ENCODE measurements around the gene XRCC3. TPM values are rescaled to one million over a fixed set of nuclear protein-coding genes. Genes with fewer than 3 reads are reported as not detected.

XRCC3 gene
- total and polyA plus RNA-seq, 2 donors (not counting 3 experiments of a cell fraction or from before 2014, with no cell fraction given) = 13.6 to 27.2 TPM

DNA sequence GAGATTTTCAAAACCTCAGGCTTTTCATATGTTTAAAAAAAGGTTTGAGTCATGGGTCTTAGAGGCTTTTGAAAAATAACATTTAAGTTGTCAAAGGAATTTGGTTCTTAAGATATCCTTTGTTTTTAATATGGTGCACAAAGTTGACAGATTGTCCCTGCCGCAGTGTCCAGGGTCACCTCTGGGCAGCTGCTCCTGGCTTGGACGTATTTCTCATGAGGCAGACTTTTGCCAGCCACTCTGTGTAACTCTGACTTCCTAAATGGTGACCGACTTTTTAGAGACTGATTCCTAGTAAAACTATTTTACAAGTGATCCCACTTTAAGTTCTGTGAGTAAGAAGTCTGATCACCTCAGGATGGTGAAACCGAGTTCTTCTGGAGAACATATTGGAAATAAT is 27.5 kb downstream of the XRCC3 start:
- Histone ChIP-seq H3K9ac (replicated peaks; ENCODE audit: extremely low read depth, insufficient read depth, low read length) (no peak overlapping the region), H3K79me2 (ENCODE audit: control insufficient read depth, insufficient read depth, low read length) (peaks cover 13% of the 10 kb centered on the region), H3K4me1 (ENCODE audit: control insufficient read depth, extremely low read depth, insufficient read depth, low read length) (no peaks in the 10 kb centered on the region), H3K36me3 (ENCODE audit: control insufficient read depth in 2 of 2, extremely low read depth in 1 of 2, insufficient read depth in 2 of 2, low read length in 2 of 2) (peaks cover 16 to 28% of the 10 kb centered on the region in 2 experiments), H3K4me3 (replicated peaks in 1 of 3; ENCODE audit: insufficient read depth in 1 of 3, low read depth in 1 of 3, low read length in 3 of 3) (no peak overlapping the region), H3K9me3 (replicated peaks; ENCODE audit: control insufficient read depth, insufficient read depth, low read length) (no peaks in the 10 kb centered on the region), H3K27me3 (ENCODE audit: control insufficient read depth in 2 of 2, insufficient read depth in 2 of 2, low read length in 2 of 2) (no peaks in the 10 kb centered on the region), H3K27ac (ENCODE audit: insufficient read depth, low read depth, low read length) (no peak overlapping the region), H3K4me2 (ENCODE audit: insufficient read depth, low read length) (no peak overlapping the region), H4K20me1 (replicated peaks; ENCODE audit: control insufficient read depth, extremely low read depth, insufficient read depth, low read length) (peaks cover 3% of the 10 kb centered on the region), H3K9me1 (replicated peaks; ENCODE audit: control insufficient read depth, extremely low read depth, insufficient read depth, low read length) (no peaks in the 10 kb centered on the region), H2AFZ (ENCODE audit: low read depth, low read length) (no peak overlapping the region)
- no TSS peak for BruUV-seq (replicated peaks)
- DNase-seq (ENCODE audit: low read depth, low spot score) (no peak), FAIRE-seq (no peak)
- dilution Hi-C loops (cut with MboI; ENCODE audit: extremely low pct_ligation_motif_present, low sequenced_read_pairs) (no loop called here), intact Hi-C loops (cut with micrococcal nuclease) (no loop called here)
- TF ChIP-seq FOS (IDR thresholded peaks at IDR 0.05; ENCODE audit: borderline replicate concordance, insufficient read depth, low read length) (no peak), POLR2A (IDR thresholded peaks at IDR 0.05; ENCODE audit: low read depth, low read length) (no peak)
- TF ChIP-seq, protein P1, sequence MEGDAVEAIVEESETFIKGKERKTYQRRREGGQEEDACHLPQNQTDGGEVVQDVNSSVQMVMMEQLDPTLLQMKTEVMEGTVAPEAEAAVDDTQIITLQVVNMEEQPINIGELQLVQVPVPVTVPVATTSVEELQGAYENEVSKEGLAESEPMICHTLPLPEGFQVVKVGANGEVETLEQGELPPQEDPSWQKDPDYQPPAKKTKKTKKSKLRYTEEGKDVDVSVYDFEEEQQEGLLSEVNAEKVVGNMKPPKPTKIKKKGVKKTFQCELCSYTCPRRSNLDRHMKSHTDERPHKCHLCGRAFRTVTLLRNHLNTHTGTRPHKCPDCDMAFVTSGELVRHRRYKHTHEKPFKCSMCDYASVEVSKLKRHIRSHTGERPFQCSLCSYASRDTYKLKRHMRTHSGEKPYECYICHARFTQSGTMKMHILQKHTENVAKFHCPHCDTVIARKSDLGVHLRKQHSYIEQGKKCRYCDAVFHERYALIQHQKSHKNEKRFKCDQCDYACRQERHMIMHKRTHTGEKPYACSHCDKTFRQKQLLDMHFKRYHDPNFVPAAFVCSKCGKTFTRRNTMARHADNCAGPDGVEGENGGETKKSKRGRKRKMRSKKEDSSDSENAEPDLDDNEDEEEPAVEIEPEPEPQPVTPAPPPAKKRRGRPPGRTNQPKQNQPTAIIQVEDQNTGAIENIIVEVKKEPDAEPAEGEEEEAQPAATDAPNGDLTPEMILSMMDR (IDR thresholded peaks at IDR 0.05; ENCODE audit: extremely low read depth in 1 of 2, insufficient read depth in 1 of 2, low read depth in 1 of 2, low read length in 2 of 2) = no peak
- ChIA-PET POLR2A (no interaction called here), CTCF (interaction anchor here (1.4 to 2.6 kb wide), 2 partner anchors 8 to 74 kb away, joined by 3 to 12 read pairs; no protein-coding TSS in a partner anchor)

DNA sequence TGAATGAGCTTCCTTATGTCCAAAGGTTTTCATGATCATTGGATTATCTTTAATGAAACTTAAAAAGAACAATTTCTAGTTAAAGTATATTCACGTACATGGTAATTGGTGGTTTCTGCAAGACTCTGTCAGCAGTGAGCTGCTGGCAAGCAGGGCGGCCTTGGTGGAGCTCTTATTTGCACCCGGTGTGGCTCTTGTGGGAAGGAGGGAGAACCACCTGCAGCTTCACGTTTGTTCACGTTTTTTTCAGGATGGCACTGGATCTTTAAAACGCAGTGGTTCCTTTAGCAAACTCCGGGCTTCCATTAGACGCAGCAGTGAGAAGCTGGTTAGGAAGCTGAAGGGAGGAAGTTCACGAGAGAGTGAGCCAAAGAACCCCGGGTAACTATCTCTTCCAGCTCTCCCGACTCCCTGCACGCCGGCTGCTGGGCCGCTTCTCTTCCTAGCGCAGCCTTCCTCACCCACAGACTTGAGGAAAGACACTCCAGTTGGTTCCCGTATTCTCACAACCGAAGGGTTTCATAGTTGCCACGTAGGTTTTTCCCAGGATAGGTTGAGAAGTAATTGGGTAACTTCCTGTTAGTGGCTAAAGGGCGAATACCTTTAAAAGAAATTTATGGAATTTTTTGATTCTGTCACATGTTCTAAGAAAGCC is 28.3 kb downstream of the XRCC3 start:
- TF ChIP-seq JUN (IDR thresholded peaks at IDR 0.05; ENCODE audit: borderline replicate concordance, insufficient read depth, insufficient read length, low read depth) (no peak), GATA2 (IDR thresholded peaks at IDR 0.05; ENCODE audit: insufficient read depth, insufficient read length, low read depth, low read length) (no peak), EZH2 (IDR thresholded peaks at IDR 0.05; ENCODE audit: borderline replicate concordance, low read depth, low read length, severe bottlenecking) (no peak), FOS (IDR thresholded peaks at IDR 0.05; ENCODE audit: borderline replicate concordance, insufficient read depth, low read length) (no peak), POLR2AphosphoS5 (IDR thresholded peaks at IDR 0.05; ENCODE audit: insufficient read depth, low read depth, low read length) (no peak), MYC (IDR thresholded peaks at IDR 0.05; ENCODE audit: low read depth, low read length) (no peak), POLR2A (IDR thresholded peaks at IDR 0.05; ENCODE audit: low read depth, low read length) (no peak)
- TF ChIP-seq, protein P1 (IDR thresholded peaks at IDR 0.05; ENCODE audit: extremely low read depth in 1 of 2, insufficient read depth in 1 of 2, low read depth in 1 of 2, low read length in 2 of 2) = no peak
- TF ChIP-seq, protein P2, sequence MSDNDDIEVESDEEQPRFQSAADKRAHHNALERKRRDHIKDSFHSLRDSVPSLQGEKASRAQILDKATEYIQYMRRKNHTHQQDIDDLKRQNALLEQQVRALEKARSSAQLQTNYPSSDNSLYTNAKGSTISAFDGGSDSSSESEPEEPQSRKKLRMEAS (IDR thresholded peaks at IDR 0.05; ENCODE audit: insufficient read depth, insufficient read length) = no peak
- DNase-seq (ENCODE audit: low read depth, low spot score) (no peak), FAIRE-seq (no peak)
- Histone ChIP-seq H3K79me2 (ENCODE audit: control insufficient read depth, insufficient read depth, low read length) (peaks cover 13% of the 10 kb centered on the region), H3K9me3 (replicated peaks; ENCODE audit: control insufficient read depth, insufficient read depth, low read length) (no peaks in the 10 kb centered on the region), H3K9me1 (replicated peaks; ENCODE audit: control insufficient read depth, extremely low read depth, insufficient read depth, low read length) (no peaks in the 10 kb centered on the region), H3K4me3 (replicated peaks in 1 of 3; ENCODE audit: insufficient read depth in 1 of 3, low read depth in 1 of 3, low read length in 3 of 3) (no peak overlapping the region), H2AFZ (ENCODE audit: low read depth, low read length) (no peak overlapping the region), H3K4me2 (ENCODE audit: insufficient read depth, low read length) (no peak overlapping the region), H3K27me3 (ENCODE audit: control insufficient read depth in 2 of 2, insufficient read depth in 2 of 2, low read length in 2 of 2) (no peaks in the 10 kb centered on the region), H3K4me1 (ENCODE audit: control insufficient read depth, extremely low read depth, insufficient read depth, low read length) (no peaks in the 10 kb centered on the region), H4K20me1 (replicated peaks; ENCODE audit: control insufficient read depth, extremely low read depth, insufficient read depth, low read length) (peaks cover 3% of the 10 kb centered on the region), H3K27ac (ENCODE audit: insufficient read depth, low read depth, low read length) (peak overlapping the region; percentile 29), H3K9ac (replicated peaks; ENCODE audit: extremely low read depth, insufficient read depth, low read length) (no peak overlapping the region), H3K36me3 (ENCODE audit: control insufficient read depth in 2 of 2, extremely low read depth in 1 of 2, insufficient read depth in 2 of 2, low read length in 2 of 2) (peaks cover 12 to 29% of the 10 kb centered on the region in 2 experiments)
- ChIA-PET POLR2A (no interaction called here), CTCF (interaction anchor here (0.7 to 1.4 kb wide), 5 partner anchors 10 to 74 kb away, joined by 3 read pairs; no protein-coding TSS in a partner anchor)
- intact Hi-C loops (cut with micrococcal nuclease) (no loop called here), dilution Hi-C loops (cut with MboI; ENCODE audit: extremely low pct_ligation_motif_present, low sequenced_read_pairs) (no loop called here)
- no TSS peak for BruUV-seq (replicated peaks)

Measured in endothelial cell of umbilical vein (primary cell).